H1 (cell line): Measurements from ENCODE around the gene NUP98. TPM values are rescaled to one million over a fixed set of nuclear protein-coding genes. Genes with fewer than 3 reads are reported as not detected.

ENCODE experiments used
- CTCF ChIA-PET: fragments of 300-600 bp; sonication (Branson Sonifier 250); formaldehyde crosslinking; loops from one replicate; lab custom pipeline; 2021; ENCODE audit not compliant: partially characterized antibody; lab: Charles Lee
- POLR2A ChIA-PET: fragments of 300-600 bp; sonication (Branson Sonifier 250); formaldehyde crosslinking; loops from one replicate; lab custom pipeline; 2021; ENCODE audit warnings: inconsistent platforms; ENCODE audit not compliant: partially characterized antibody; lab: Charles Lee
- DNase-seq, 2 experiments: peaks; one replicate each; pipeline versions ENCODE4 v3.0.0 to v3.0.0-alpha.2; 2010 to 2022; ENCODE audit warnings: low spot score in 2 of 2, low read depth in 1 of 2, mixed read lengths in 1 of 2
- FAIRE-seq: peaks from 2 replicates; lab custom pipeline; 2011; peaks lifted over from hg19 to GRCh38; lab: Jason Lieb, UNC
- H2AFZ ChIP-seq: 2 replicates; pipeline ENCODE4 v1.8.1; 2012; ENCODE audit warnings: low read length, inconsistent platforms
- H2AK5ac ChIP-seq: 2 replicates; pipeline ENCODE4 v1.6.1; 2013; ENCODE audit warnings: low read depth, low read length
- H2BK120ac ChIP-seq: replicated peaks from 2 replicates; pipeline ENCODE3; 2013; ENCODE audit warnings: low read depth, low read length, inconsistent platforms
- H2BK12ac ChIP-seq: 2 replicates; pipeline ENCODE4 v1.6.1; 2013; ENCODE audit warnings: low read depth, low read length
- H2BK15ac ChIP-seq: 2 replicates; pipeline ENCODE4 v1.6.1; 2013; ENCODE audit warnings: low read length
- H2BK20ac ChIP-seq: 2 replicates; pipeline ENCODE4 v1.6.1; 2013; ENCODE audit warnings: low read length
- H2BK5ac ChIP-seq: 2 replicates; pipeline ENCODE4 v1.6.1; 2013; ENCODE audit warnings: low read depth, low read length
- H3K14ac ChIP-seq: 2 replicates; pipeline ENCODE4 v1.6.1; 2013; ENCODE audit warnings: inconsistent platforms; ENCODE audit not compliant: insufficient read length
- H3K18ac ChIP-seq: 2 replicates; pipeline ENCODE4 v1.6.1; 2013; ENCODE audit warnings: low read length; ENCODE audit errors: extremely low read depth
- H3K23ac ChIP-seq: 2 replicates; pipeline ENCODE4 v1.6.1; 2013; ENCODE audit warnings: inconsistent platforms; ENCODE audit not compliant: insufficient read length
- H3K23me2 ChIP-seq: 2 replicates; pipeline ENCODE4 v1.6.1; 2013; ENCODE audit warnings: low read depth, low read length
- H3K27ac ChIP-seq: 2 replicates; pipeline ENCODE4 v1.6.1; 2011; ENCODE audit warnings: low read depth, low read length, inconsistent platforms
- H3K27me3 ChIP-seq, 4 experiments: replicated peaks in 1 of 4; 1 replicate in 1 of 4; 2 replicates in 3 of 4; pipeline versions ENCODE4 v1.6.1 to v1.8.1; 2011 to 2013; ENCODE audit warnings: low read length in 3 of 4, mild to moderate bottlenecking in 3 of 4, inconsistent platforms in 2 of 4, mixed read lengths in 2 of 4, moderate library complexity in 1 of 4; ENCODE audit not compliant: control insufficient read depth in 3 of 4, insufficient read depth in 3 of 4; ENCODE audit errors: extremely low read depth in 1 of 4
- H3K36me3 ChIP-seq, 4 experiments: 2 replicates each; pipeline versions ENCODE4 v1.6.1 to v1.8.1; 2011 to 2013; ENCODE audit warnings: mild to moderate bottlenecking in 4 of 4, low read length in 3 of 4, moderate library complexity in 2 of 4, control low read depth in 1 of 4, inconsistent platforms in 1 of 4; ENCODE audit not compliant: insufficient read depth in 4 of 4, control insufficient read depth in 2 of 4
- H3K4ac ChIP-seq: replicated peaks from 2 replicates; pipeline ENCODE3; 2013; ENCODE audit warnings: low read length, low read depth, mixed read lengths, inconsistent platforms; ENCODE audit not compliant: insufficient read length
- H3K4me1 ChIP-seq, 4 experiments: replicated peaks in 1 of 4; 1 replicate in 1 of 4; 2 replicates in 3 of 4; pipeline versions ENCODE4 v1.6.1 to v1.8.1; 2011 to 2013; ENCODE audit warnings: low read length in 3 of 4, inconsistent platforms in 2 of 4, mixed read lengths in 1 of 4; ENCODE audit not compliant: insufficient read depth in 4 of 4, control insufficient read depth in 3 of 4
- H3K4me2 ChIP-seq, 2 experiments: 2 replicates each; pipeline versions ENCODE4 v1.6.1 to v1.8.1; 2011 to 2013; ENCODE audit warnings: low read depth in 2 of 2, low read length in 2 of 2, control low read depth in 1 of 2, inconsistent platforms in 1 of 2, mild to moderate bottlenecking in 1 of 2; ENCODE audit not compliant: insufficient read depth in 1 of 2
- H3K4me3 ChIP-seq, 4 experiments: fragments of 200-600, 300-600 bp in 1 of 4; sonication (generic), shearing (Covaris generic), sonication (Bioruptor Twin) in 1 of 4; 2 replicates each; pipeline versions ENCODE4 v1.5.1 to v1.8.1; 2011 to 2016; ENCODE audit warnings: low read length in 4 of 4, low read depth in 3 of 4, control low read depth in 2 of 4, inconsistent platforms in 2 of 4, mild to moderate bottlenecking in 2 of 4, mixed read lengths in 1 of 4, moderate library complexity in 1 of 4; ENCODE audit not compliant: insufficient read depth in 2 of 4; ENCODE audit errors: extremely low read depth in 1 of 4
- H3K56ac ChIP-seq: replicated peaks from 2 replicates; pipeline ENCODE3; 2013; ENCODE audit warnings: low read depth, mild to moderate bottlenecking, mixed read lengths, low read length, inconsistent platforms; ENCODE audit not compliant: insufficient read length
- H3K79me1 ChIP-seq: 2 replicates; pipeline ENCODE4 v1.6.1; 2013; ENCODE audit warnings: low read depth, low read length, control low read depth
- H3K79me2 ChIP-seq, 2 experiments: 2 replicates each; pipeline versions ENCODE4 v1.6.1 to v1.8.1; 2012 to 2013; ENCODE audit warnings: low read length in 2 of 2, mild to moderate bottlenecking in 2 of 2, inconsistent platforms in 1 of 2; ENCODE audit not compliant: insufficient read depth in 2 of 2, control insufficient read depth in 1 of 2
- H3K9ac ChIP-seq, 4 experiments: replicated peaks in 1 of 4; 1 replicate in 1 of 4; 2 replicates in 3 of 4; pipeline versions ENCODE4 v1.6.1 to v1.8.1; 2011 to 2013; ENCODE audit warnings: low read depth in 3 of 4, low read length in 3 of 4, control low read depth in 2 of 4, mild to moderate bottlenecking in 2 of 4, moderate library complexity in 2 of 4, inconsistent platforms in 1 of 4; ENCODE audit errors: extremely low read depth in 1 of 4
- H3K9me3 ChIP-seq, 2 experiments: 2 replicates each; pipeline versions ENCODE4 v1.6.1 to v1.8.1; 2012 to 2013; ENCODE audit warnings: mild to moderate bottlenecking in 2 of 2, moderate library complexity in 2 of 2, control low read depth in 1 of 2, inconsistent platforms in 1 of 2, low read depth in 1 of 2, low read length in 1 of 2, mixed read lengths in 1 of 2; ENCODE audit not compliant: insufficient read depth in 2 of 2
- H4K20me1 ChIP-seq, 2 experiments: replicated peaks in 1 of 2; 2 replicates each; pipeline versions ENCODE3 to v1.8.1; 2011 to 2013; ENCODE audit warnings: inconsistent platforms in 2 of 2, low read length in 2 of 2, mild to moderate bottlenecking in 1 of 2; ENCODE audit not compliant: insufficient read depth in 2 of 2, control insufficient read depth in 1 of 2
- H4K5ac ChIP-seq: 2 replicates; pipeline ENCODE4 v1.6.1; 2013; ENCODE audit warnings: low read length, low read depth, mixed read lengths, inconsistent platforms; ENCODE audit not compliant: insufficient read length
- H4K8ac ChIP-seq: 2 replicates; pipeline ENCODE4 v1.8.0; 2013; ENCODE audit warnings: mild to moderate bottlenecking, moderate library complexity, low read length, inconsistent platforms; ENCODE audit not compliant: insufficient read depth; ENCODE audit errors: extremely low read depth
- H4K91ac ChIP-seq: replicated peaks from 2 replicates; pipeline ENCODE3; 2013; ENCODE audit warnings: low read length, mixed read lengths, inconsistent platforms; ENCODE audit not compliant: insufficient read length
- EGR1 ChIP-seq: IDR thresholded peaks from 2 replicates; pipeline ENCODE4 v1.6.1; 2011; ENCODE audit warnings: low read depth, low read length, borderline replicate concordance
- EP300 ChIP-seq, 2 experiments: IDR thresholded peaks; 1 replicate in 1 of 2; 2 replicates in 1 of 2; pipeline ENCODE4 v1.6.1; 2011 to 2012; ENCODE audit warnings: low read depth in 2 of 2, low read length in 2 of 2, mild to moderate bottlenecking in 2 of 2, borderline replicate concordance in 1 of 2, inconsistent platforms in 1 of 2, moderate library complexity in 1 of 2
- HDAC2 ChIP-seq, 2 experiments: fragments of 300-600 bp in 1 of 2; sonication (generic) in 1 of 2; IDR thresholded peaks; 2 replicates each; pipeline ENCODE4 v1.6.1; 2011 to 2012; ENCODE audit warnings: low read depth in 2 of 2, low read length in 2 of 2, mild to moderate bottlenecking in 2 of 2, moderate library complexity in 2 of 2, borderline replicate concordance in 1 of 2, inconsistent platforms in 1 of 2
- POLR2A ChIP-seq, 2 experiments: IDR thresholded peaks; 1 replicate in 1 of 2; 2 replicates in 1 of 2; pipeline ENCODE4 v1.6.1; 2011; ENCODE audit warnings: low read depth in 2 of 2, low read length in 2 of 2, mild to moderate bottlenecking in 2 of 2; ENCODE audit errors: control extremely low read depth in 1 of 2
- POLR2AphosphoS5 ChIP-seq: IDR thresholded peaks from 2 replicates; pipeline ENCODE4 v1.6.1; 2011; ENCODE audit warnings: low read depth, low read length
- RNF2 ChIP-seq: fragments of 200-900, 300-1000 bp; sonication (generic); IDR thresholded peaks from 2 replicates; pipeline ENCODE4 v1.7.1; 2016; ENCODE audit warnings: borderline replicate concordance, low read depth, mild to moderate bottlenecking, antibody characterized with exemption, low read length; ENCODE audit not compliant: poor library complexity, severe bottlenecking; ENCODE audit errors: missing control alignments
- SIRT6 ChIP-seq: IDR thresholded peaks from one replicate; pipeline ENCODE4 v1.7.1; 2012; ENCODE audit warnings: low read length, inconsistent platforms
- SP2 ChIP-seq: IDR thresholded peaks from 2 replicates; pipeline ENCODE4 v1.6.1; 2012; ENCODE audit warnings: mild to moderate bottlenecking, low read length, inconsistent platforms
- SP4 ChIP-seq: IDR thresholded peaks from 2 replicates; pipeline ENCODE4 v1.6.1; 2012; ENCODE audit warnings: low read length, inconsistent platforms
- TAF7 ChIP-seq: optimal IDR thresholded peaks from 2 replicates; pipeline ENCODE3; 2011; ENCODE audit warnings: low read depth, mild to moderate bottlenecking, inconsistent platforms, low read length, moderate library complexity, borderline replicate concordance
- TEAD4 ChIP-seq: IDR thresholded peaks from 2 replicates; pipeline ENCODE4 v1.6.1; 2012; ENCODE audit warnings: low read depth, low read length, inconsistent platforms, mixed read lengths
- WGBS, 2 experiments: shearing (Covaris generic) in 1 of 2; methylation state at CpG; one replicate each; pipeline versions ENCODE4 v1.1.6 to v1.1.7; 2013 to 2015; ENCODE audit warnings: low lambda C conversion rate in 2 of 2, mixed read lengths in 2 of 2, inconsistent platforms in 1 of 2, low coverage in 1 of 2, missing lambda C conversion rate in 1 of 2; ENCODE audit not compliant: insufficient replicate concordance in 2 of 2, insufficient coverage in 1 of 2, insufficient read length in 1 of 2; ENCODE audit errors: extremely low coverage in 1 of 2, missing lambda C conversion rate in 1 of 2; 5-methylcytosine and 5-hydroxymethylcytosine counted together
- polyA plus RNA-seq, 7 experiments: library from polyadenylated mRNA; depleted of rRNA in 3 of 7; stranded (reverse) in 5 of 7; unstranded in 2 of 7; fragments of >200 nt in 5 of 7; fragments of 200-250 nt in 2 of 7; gene quantifications; 1 replicate in 5 of 7; 2 replicates in 1 of 7; 4 replicates in 1 of 7; pipeline versions ENCODE4 v1.2.1 to v1.2.3, GENCODE V29; 2011 to 2013; ENCODE audit warnings: missing spikeins in 2 of 7, mixed read lengths in 2 of 7
- total RNA-seq: library from RNA; stranded (reverse); fragmentation: NEBNext Ultra II Directional; extraction: Animal tissue kit (Norgen Biotek cat#: 25700); gene quantifications from 2 replicates; pipeline ENCODE4 v1.2.1, GENCODE V29; 2021

The NUP98 gene
- total and polyA plus RNA-seq, 2 of the 8 experiments (the other 6 are each of a cell fraction or from before 2014, with no cell fraction given), result 98.6 to 261 TPM

DNA sequence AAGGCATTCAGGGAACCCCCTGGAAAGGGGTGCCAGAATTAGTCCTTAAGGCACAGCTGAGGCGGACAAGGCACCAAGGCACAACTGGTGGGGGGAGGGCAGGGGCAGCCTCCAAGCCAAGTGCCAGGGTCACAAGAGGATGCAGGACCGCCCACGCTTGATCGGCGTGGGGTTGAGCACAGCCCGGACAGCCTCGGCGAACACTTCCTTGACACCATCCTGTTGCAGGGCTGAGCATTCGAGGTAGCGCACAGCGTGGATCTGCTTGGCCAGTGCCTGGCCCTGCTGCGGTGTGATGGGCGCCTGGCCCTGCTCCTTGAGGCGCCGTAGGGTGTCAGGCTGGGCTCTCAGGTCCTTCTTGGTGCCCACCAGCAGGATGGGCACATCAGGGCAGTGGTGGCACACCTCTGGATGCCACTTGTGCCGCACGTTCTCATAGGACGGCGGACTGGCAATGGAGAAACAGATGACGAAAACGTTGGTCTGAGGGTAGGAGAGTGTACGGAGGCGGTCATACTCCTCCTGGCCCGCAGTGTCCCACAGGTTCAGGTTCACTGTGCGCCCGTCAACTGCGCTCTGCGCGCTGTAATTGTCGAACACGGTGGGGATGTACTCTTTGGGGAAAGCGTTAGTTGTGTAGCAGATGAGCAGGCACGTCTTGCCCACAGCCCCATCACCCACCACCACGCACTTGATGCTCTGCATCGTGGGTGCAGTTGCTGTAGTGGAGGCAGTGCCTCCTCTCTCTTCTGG, 30.3 kb upstream of the NUP98 start:
- 89% methylated on average over 30 of the region's 35 CpGs; no CpG with 5 or more reads in 1 of the 2 experiments for WGBS, 2 experiments
- Histone ChIP-seq H3K4me2 (peak overlapping the region; percentile 36 to 74; a peak in 3 of 4 replicates), H2BK15ac (peak overlapping the region; percentile 34; the same call in 1 of the 2 replicates), H2BK20ac (no peak overlapping the region), H2BK5ac (peak overlapping the region; percentile 16; the same call in 1 of the 2 replicates), H3K27ac (peak overlapping the region; percentile 54; the same call in 1 of the 2 replicates), H2AFZ (no peak overlapping the region), H3K79me1 (peaks cover 5% of the 10 kb centered on the region; the same call in 1 of the 2 replicates), H3K9me3 (no peaks in the 10 kb centered on the region), H3K4ac (no peak overlapping the region), H3K23ac (no peak overlapping the region), H3K27me3 (no peaks in the 10 kb centered on the region), H2AK5ac (0 out of 2 replicates have a peak overlapping the region, but pooled peaks have one; percentile 30), H4K91ac (peak overlapping the region; percentile 25), H2BK120ac (no peak overlapping the region), H3K14ac (no peak overlapping the region), H2BK12ac (peak overlapping the region; percentile 52; the same call in 1 of the 2 replicates), H3K23me2 (peaks cover 2% of the 10 kb centered on the region; the same call in 1 of the 2 replicates), H3K18ac (peak overlapping the region; percentile 7; the same call in 1 of the 2 replicates), H3K56ac (no peak overlapping the region), H4K20me1 (peaks cover 6 to 9% of the 10 kb centered on the region in 2 experiments), H3K79me2 (peaks cover 0 to 7% of the 10 kb centered on the region in 2 experiments; a peak in 2 of 4 replicates), H3K36me3 (peaks cover 4 to 19% (median 8%) of the 10 kb centered on the region in 4 experiments; a peak in 7 of 8 replicates), H4K5ac (peak overlapping the region; percentile 2), H3K4me3 (no peak overlapping the region; a peak in 1 of 8 replicates), H3K9ac (no peak overlapping the region; a peak in 1 of 7 replicates), H4K8ac (no peak overlapping the region), H3K4me1 (peaks cover 22 to 32% (median 24%) of the 10 kb centered on the region in 4 experiments)
- ChIA-PET CTCF (interaction anchor here (0.9 to 3.5 kb wide), 8 partner anchors 8 to 246 kb away, joined by 3 to 61 read pairs (median 8); partner anchors contain the start of genes PGAP2 and RHOG), POLR2A (interaction anchor here (0.7 to 3.3 kb wide), 6 partner anchors 11 to 128 kb away, joined by 3 to 29 read pairs (median 5); partner anchors contain the start of genes PGAP2, RHOG and STIM1)
- no peak for FAIRE-seq
- no peak for DNase-seq
- no peak for TF ChIP-seq HDAC2 (IDR thresholded peaks at IDR 0.05; ENCODE audit: borderline replicate concordance in 1 of 2, low read depth in 2 of 2, low read length in 2 of 2)
- TF ChIP-seq RNF2, result no peak
- TF ChIP-seq EP300 (IDR thresholded peaks at IDR 0.05; ENCODE audit: borderline replicate concordance in 1 of 2, low read depth in 2 of 2, low read length in 2 of 2), result no peak
- TF ChIP-seq TAF7, result no peak
- no peak for TF ChIP-seq SP4
- no peak for TF ChIP-seq POLR2AphosphoS5
- no peak for TF ChIP-seq EGR1
- TF ChIP-seq TEAD4, result no peak
- TF ChIP-seq SP2, result no peak
- TF ChIP-seq POLR2A (IDR thresholded peaks at IDR 0.05; ENCODE audit: control extremely low read depth in 1 of 2, low read depth in 2 of 2, low read length in 2 of 2), result no peak
- no peak for TF ChIP-seq SIRT6
